Naive thymus-derived CD8-positive, alpha-beta T cell (primary cell): ENCODE data around the gene SEMA4C. TPM values are rescaled to one million over a fixed set of nuclear protein-coding genes. Genes with fewer than 3 reads are reported as not detected.

Source experiments
- ATAC-seq, 2 donors: fragments of 150-1000 bp; cut with Tn5 transposase in 1 of 2; sonication (Bioruptor Pico), chemical (Tn5 transposase) in 1 of 2; 1 replicate in 1 of 2; 2 replicates in 1 of 2; pipeline ENCODE4 v1.10.0; 2021; ENCODE audit warnings: mild to moderate bottlenecking in 2 of 2, moderate library complexity in 2 of 2
- POLR2A ChIA-PET: fragments of 350-600 bp; sonication (Branson Sonifier 250); formaldehyde crosslinking; loops from one replicate; lab custom pipeline; 2021; ENCODE audit warnings: antibody characterized with exemption; lab: Charles Lee
- DNase-seq, 10 donors: peaks; one replicate each; pipeline versions ENCODE4 v3.0.0 to v3.0.0-alpha.2; 2020 to 2022
- H3K27ac Mint-ChIP-seq, 10 donors: one replicate each; pipeline ENCODE4 v1.8.0; 2020 to 2022; ENCODE audit warnings: mild to moderate bottlenecking in 10 of 10, mixed read lengths in 10 of 10, moderate library complexity in 4 of 10, inconsistent platforms in 1 of 10
- H3K27me3 Mint-ChIP-seq, 5 donors: one replicate each; pipeline ENCODE4 v1.8.0; 2021 to 2022; ENCODE audit warnings: mixed read lengths in 5 of 5
- H3K36me3 Mint-ChIP-seq, 3 donors: one replicate each; pipeline ENCODE4 v1.8.0; 2020 to 2022; ENCODE audit warnings: mixed read lengths in 3 of 3, mild to moderate bottlenecking in 2 of 3, inconsistent platforms in 1 of 3
- H3K4me1 Mint-ChIP-seq, 4 donors: one replicate each; pipeline ENCODE4 v1.8.0; 2021 to 2022; ENCODE audit warnings: mixed read lengths in 4 of 4
- H3K4me3 Mint-ChIP-seq, 10 donors: one replicate each; pipeline ENCODE4 v1.8.0; 2020 to 2022; ENCODE audit warnings: mild to moderate bottlenecking in 10 of 10, mixed read lengths in 10 of 10, moderate library complexity in 6 of 10, inconsistent platforms in 1 of 10
- H3K9me3 Mint-ChIP-seq, 9 donors: one replicate each; pipeline ENCODE4 v1.8.0; 2020 to 2022; ENCODE audit warnings: mixed read lengths in 9 of 9, mild to moderate bottlenecking in 3 of 9, inconsistent platforms in 1 of 9, moderate library complexity in 1 of 9
- polyA plus RNA-seq, 3 donors: library from polyadenylated mRNA; unstranded; fragments of 300-500 nt; fragmentation: Illumina TruSeq; gene quantifications; one replicate each; pipeline ENCODE4 v1.2.3, GENCODE V29; 2021
- total RNA-seq, 8 experiments: library from RNA in 2 of 8; stranded (reverse) in 2 of 8; gene quantifications; one replicate each; pipeline ENCODE4 v1.2.3 and lab custom pipeline; 2021 to 2026

Gene SEMA4C
- total and polyA plus RNA-seq, 5 experiments from 2014 or later = 1.9 to 38.6 (median 2.8) TPM

DNA sequence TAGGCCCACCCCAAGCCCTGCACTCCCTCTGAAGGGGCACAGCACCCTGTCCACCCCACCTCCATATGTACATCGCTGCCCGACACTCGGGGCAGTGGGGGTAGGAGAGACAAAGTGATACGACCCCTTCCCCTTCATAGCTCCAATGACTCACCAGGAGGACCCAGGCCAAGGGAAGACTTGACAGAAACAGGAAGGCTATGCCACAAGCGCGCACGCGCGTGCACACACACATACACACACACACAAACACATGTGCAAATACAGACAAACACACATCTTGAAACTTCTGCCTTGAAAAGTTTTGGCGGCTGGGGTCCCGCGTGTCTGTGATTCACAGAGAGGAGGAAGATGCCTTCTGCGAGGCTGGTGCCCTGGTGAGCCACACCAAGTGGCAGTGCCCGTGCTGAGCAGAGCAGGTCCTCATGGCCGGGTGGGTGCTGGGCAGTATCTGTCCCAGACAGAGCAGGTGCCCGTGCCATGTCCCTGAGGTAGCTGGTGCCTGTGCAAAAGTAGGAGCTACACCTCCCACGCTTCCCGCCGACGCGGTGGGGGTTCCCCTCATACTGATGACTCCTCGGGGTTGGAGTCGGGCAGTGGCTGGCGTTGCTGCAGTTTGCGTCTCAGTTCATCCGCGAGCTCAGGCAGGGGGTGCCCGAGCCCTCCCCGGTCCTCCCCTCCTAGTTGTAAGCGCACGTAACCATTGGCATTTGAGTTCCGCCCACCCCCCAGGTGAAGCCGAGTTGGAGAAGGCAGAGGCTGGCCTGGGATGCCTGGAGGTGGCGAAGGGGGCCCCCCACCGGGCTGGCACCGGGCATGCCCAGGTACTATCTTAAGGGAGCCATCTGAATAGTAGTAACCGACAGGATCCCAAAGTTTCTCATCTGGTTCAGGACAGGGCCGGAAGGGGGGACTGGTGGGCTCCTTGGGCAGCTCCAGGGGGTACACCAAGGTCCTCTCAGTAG lies 9.5 kb downstream of the SEMA4C start:
- peaks cover 23 to 46% (median 44%) of the 10 kb centered on the region in 4 donors for H3K4me1 Mint-ChIP-seq
- peak overlapping the region in 6 of 10 donors; percentile 1 to 72 (median 42) for H3K4me3 Mint-ChIP-seq
- H3K9me3 Mint-ChIP-seq = no peaks in the 10 kb centered on the region
- H3K27me3 Mint-ChIP-seq = no peaks in the 10 kb centered on the region
- ATAC-seq (no peak), DNase-seq (peak in 2 of 10 donors; percentile 43 to 67)
- POLR2A ChIA-PET = interaction anchor here (1.2 to 4.1 kb wide), 6 partner anchors 8 to 93 kb away, joined by 3 to 24 read pairs (median 6); no protein-coding TSS in a partner anchor
- peaks cover 0 to 32% (median 3%) of the 10 kb centered on the region in 3 donors for H3K36me3 Mint-ChIP-seq
- H3K27ac Mint-ChIP-seq = peak overlapping the region; percentile 29 to 84 (median 58)

GRCh38 chr2:96859681-96860064 lies 10.2 kb downstream of the SEMA4C start:
- no peaks in the 10 kb centered on the region for H3K27me3 Mint-ChIP-seq
- POLR2A ChIA-PET = interaction anchor here (1.2 to 4.1 kb wide), 5 partner anchors 9 to 94 kb away, joined by 3 to 24 read pairs (median 7); no protein-coding TSS in a partner anchor
- H3K36me3 Mint-ChIP-seq = peaks cover 0 to 34% (median 6%) of the 10 kb centered on the region in 3 donors
- H3K4me1 Mint-ChIP-seq = peaks cover 26 to 51% (median 49%) of the 10 kb centered on the region in 4 donors
- H3K27ac Mint-ChIP-seq = peak overlapping the region; percentile 29 to 87 (median 72)
- ATAC-seq = no peak
- DNase-seq = no peak
- no peaks in the 10 kb centered on the region for H3K9me3 Mint-ChIP-seq
- H3K4me3 Mint-ChIP-seq = peak overlapping the region in 9 of 10 donors; percentile 40 to 90 (median 76)

- Mint-ChIP-seq H3K4me3 (peak overlapping the region; percentile 58 to 92 (median 86)), H3K4me1 (peaks cover 26 to 54% (median 52%) of the 10 kb centered on the region in 4 donors), H3K27me3 (no peaks in the 10 kb centered on the region), H3K9me3 (no peaks in the 10 kb centered on the region), H3K27ac (peak overlapping the region in 9 of 10 donors; percentile 48 to 94 (median 77)), H3K36me3 (peaks cover 0 to 34% (median 7%) of the 10 kb centered on the region in 3 donors)
- POLR2A ChIA-PET = interaction anchor here (1.2 to 4.1 kb wide), 10 partner anchors 9 to 103 kb away, joined by 4 to 75 read pairs (median 22); partner anchors contain the start of gene CNNM3
- no peak for ATAC-seq
- no peak for DNase-seq
Measured at GRCh38 chr2:96859099-96859649, 10.7 kb downstream of the SEMA4C start.

DNA sequence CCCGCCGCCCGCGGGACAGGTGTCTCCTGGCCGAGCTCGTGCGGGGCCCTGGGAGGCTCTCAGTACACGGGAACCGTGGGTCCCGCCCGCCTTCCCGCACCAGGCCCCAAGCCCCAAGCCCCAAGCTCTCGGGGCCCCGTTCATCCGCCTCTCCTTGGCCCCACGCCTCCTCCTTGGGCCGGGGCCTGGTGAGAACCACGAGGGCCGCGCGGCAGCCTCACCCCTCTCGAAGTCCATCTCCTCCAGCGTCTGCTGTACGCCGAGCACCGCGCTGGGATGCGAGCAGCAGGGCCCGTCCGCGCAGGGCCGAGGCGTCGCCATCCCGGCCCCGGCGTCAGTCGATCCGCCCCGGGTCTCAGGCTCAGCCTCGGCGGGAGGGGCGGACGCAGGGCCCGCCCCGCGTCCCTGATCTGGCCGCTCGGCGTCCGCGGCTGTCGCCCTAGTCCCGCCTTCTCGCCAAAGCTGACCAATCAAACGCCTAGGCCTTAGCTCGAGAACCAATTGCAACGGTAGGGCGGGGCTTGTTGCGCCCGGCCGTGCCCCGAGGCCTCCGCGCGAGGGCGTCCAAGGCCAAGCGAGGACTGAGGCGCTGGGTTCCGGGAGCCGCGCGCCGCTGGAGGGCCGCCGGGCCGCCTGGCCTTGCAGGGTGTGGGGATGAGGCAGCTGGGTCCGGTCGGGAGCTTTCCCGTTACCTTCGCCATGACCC lies 12.1 kb downstream of the SEMA4C start, which contains the start of gene ANKRD39:
TSS of gene ANKRD39 (minus strand) at position 350 of the 706 bp plus-strand sequence. CDS start at position 321, 29 bp downstream.
- Mint-ChIP-seq H3K4me3 (peak within 1 kb of the TSS; percentile 72 to 92 (median 90)), H3K27me3 (no peaks in the 10 kb centered on the region), H3K9me3 (no peaks in the 10 kb centered on the region), H3K36me3 (peaks cover 0 to 41% (median 15%) of the 10 kb centered on the region in 3 donors), H3K4me1 (peaks cover 23 to 50% (median 47%) of the 10 kb centered on the region in 4 donors), H3K27ac (peak within 1 kb of the TSS; percentile 57 to 94 (median 86))
- ATAC-seq = peak; percentile 89 to 92
- DNase-seq = peak; percentile 95 to 99 (median 98)
- POLR2A ChIA-PET = interaction anchor here (0.6 to 4.1 kb wide), 29 partner anchors 9 to 321 kb away, joined by 3 to 75 read pairs (median 6); partner anchors contain the start of genes ANKRD23, ANKRD36 and CNNM3

GRCh38 chr2:96856776-96857666 lies 12.9 kb downstream of the SEMA4C start:
- peaks cover 0 to 42% (median 16%) of the 10 kb centered on the region in 3 donors for H3K36me3 Mint-ChIP-seq
- no peaks in the 10 kb centered on the region for H3K9me3 Mint-ChIP-seq
- H3K4me1 Mint-ChIP-seq = peaks cover 23 to 48% (median 46%) of the 10 kb centered on the region in 4 donors
- no peaks in the 10 kb centered on the region for H3K27me3 Mint-ChIP-seq
- ATAC-seq (peak in 1 of 2 donors; percentile 2), DNase-seq (peak in 5 of 10 donors; percentile 21 to 72 (median 39))
- H3K4me3 Mint-ChIP-seq = peak overlapping the region; percentile 72 to 92 (median 90)
- H3K27ac Mint-ChIP-seq = peak overlapping the region; percentile 57 to 94 (median 84)
- POLR2A ChIA-PET = interaction anchor here (0.6 to 4.1 kb wide), 24 partner anchors 8 to 320 kb away, joined by 3 to 75 read pairs (median 10); partner anchors contain the start of genes ANKRD23, ANKRD36 and CNNM3

DNA sequence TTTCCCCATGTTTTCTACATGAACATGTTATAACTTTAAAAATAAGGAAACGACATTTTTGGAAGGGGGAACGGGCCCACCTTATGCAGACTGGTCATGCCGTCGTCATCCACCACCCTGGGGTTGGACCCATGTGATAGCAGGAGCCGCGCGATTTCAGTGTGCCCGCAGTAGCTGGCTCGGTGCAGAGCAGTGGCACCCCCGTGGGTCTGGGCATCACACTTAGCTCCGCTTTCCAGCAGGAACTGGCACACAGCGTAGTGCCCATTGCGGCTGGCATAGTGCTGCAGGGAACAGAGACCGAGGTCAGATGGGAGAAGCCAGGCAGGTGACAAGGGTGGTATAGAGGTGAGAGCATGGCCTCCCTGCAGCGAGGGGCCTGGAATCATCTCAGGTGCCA lies 16.6 kb downstream of the SEMA4C start:
- Mint-ChIP-seq H3K9me3 (no peaks in the 10 kb centered on the region), H3K27me3 (no peaks in the 10 kb centered on the region), H3K36me3 (peaks cover 0 to 59% (median 24%) of the 10 kb centered on the region in 3 donors), H3K4me1 (peaks cover 17 to 27% (median 24%) of the 10 kb centered on the region in 4 donors), H3K4me3 (no peak overlapping the region), H3K27ac (no peak overlapping the region)
- POLR2A ChIA-PET = interaction anchor here (2.0 to 3.4 kb wide), 2 partner anchors 14 to 110 kb away, joined by 5 to 14 read pairs; no protein-coding TSS in a partner anchor
- DNase-seq (no peak), ATAC-seq (no peak)

- Mint-ChIP-seq H3K4me1 (peaks cover 17 to 27% (median 23%) of the 10 kb centered on the region in 4 donors), H3K36me3 (peaks cover 0 to 66% (median 28%) of the 10 kb centered on the region in 3 donors), H3K4me3 (no peak overlapping the region), H3K27ac (peak overlapping the region in 1 of 10 donors; percentile 22), H3K9me3 (no peaks in the 10 kb centered on the region), H3K27me3 (no peaks in the 10 kb centered on the region)
- POLR2A ChIA-PET = interaction anchor here (1.2 to 3.4 kb wide), 4 partner anchors 13 to 110 kb away, joined by 4 to 14 read pairs (median 5); partner anchors contain the start of gene CNNM3
- DNase-seq = no peak
- no peak for ATAC-seq
Measured at GRCh38 chr2:96852667-96853066, 17.2 kb downstream of the SEMA4C start.

DNA sequence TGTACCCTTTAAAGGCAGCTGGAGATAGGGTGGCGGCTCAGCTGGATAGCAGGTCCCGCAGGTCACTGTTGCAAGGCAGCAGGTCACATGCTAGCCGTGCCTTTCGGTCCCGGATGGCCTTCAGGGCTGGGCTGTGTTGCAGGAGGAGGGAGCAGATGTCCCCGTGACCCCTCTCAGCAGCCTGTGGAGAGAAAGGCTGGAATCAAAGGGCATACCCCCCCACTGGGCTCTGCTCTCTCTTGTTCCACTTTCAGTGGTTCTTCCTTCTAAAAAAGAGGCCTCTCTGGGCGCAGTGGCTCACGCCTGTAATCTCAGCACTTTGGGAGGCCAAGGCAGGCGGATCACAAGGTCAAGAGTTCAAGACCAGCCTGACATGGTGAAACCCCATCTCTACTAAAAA lies 21.6 kb downstream of the SEMA4C start:
- no peak overlapping the region for H3K27ac Mint-ChIP-seq
- POLR2A ChIA-PET = interaction anchor here (0.9 to 1.3 kb wide), 2 partner anchors 9 kb away, joined by 3 read pairs; no protein-coding TSS in a partner anchor

GRCh38 chr2:96847586-96847985 lies 22.3 kb downstream of the SEMA4C start:
- peaks cover 0 to 55% (median 21%) of the 10 kb centered on the region in 3 donors for H3K36me3 Mint-ChIP-seq
- POLR2A ChIA-PET = interaction anchor here (0.7 to 1.3 kb wide), 2 partner anchors 9 to 153 kb away, joined by 3 to 7 read pairs; no protein-coding TSS in a partner anchor
- DNase-seq = no peak
- no peaks in the 10 kb centered on the region for H3K27me3 Mint-ChIP-seq
- H3K27ac Mint-ChIP-seq = peak overlapping the region in 1 of 10 donors; percentile 80
- H3K4me3 Mint-ChIP-seq = no peak overlapping the region
- no peak for ATAC-seq
- peaks cover 0 to 4% (median 4%) of the 10 kb centered on the region in 4 donors for H3K4me1 Mint-ChIP-seq
- no peaks in the 10 kb centered on the region for H3K9me3 Mint-ChIP-seq

More for the DNA sequence above, 21.6 kb downstream of the SEMA4C start:
- Mint-ChIP-seq H3K4me3 (no peak overlapping the region), H3K27me3 (no peaks in the 10 kb centered on the region), H3K4me1 (peaks cover 0 to 3% (median 2%) of the 10 kb centered on the region in 4 donors), H3K36me3 (peaks cover 0 to 62% (median 27%) of the 10 kb centered on the region in 3 donors), H3K9me3 (no peaks in the 10 kb centered on the region)
- no peak for DNase-seq
- ATAC-seq = no peak

DNA sequence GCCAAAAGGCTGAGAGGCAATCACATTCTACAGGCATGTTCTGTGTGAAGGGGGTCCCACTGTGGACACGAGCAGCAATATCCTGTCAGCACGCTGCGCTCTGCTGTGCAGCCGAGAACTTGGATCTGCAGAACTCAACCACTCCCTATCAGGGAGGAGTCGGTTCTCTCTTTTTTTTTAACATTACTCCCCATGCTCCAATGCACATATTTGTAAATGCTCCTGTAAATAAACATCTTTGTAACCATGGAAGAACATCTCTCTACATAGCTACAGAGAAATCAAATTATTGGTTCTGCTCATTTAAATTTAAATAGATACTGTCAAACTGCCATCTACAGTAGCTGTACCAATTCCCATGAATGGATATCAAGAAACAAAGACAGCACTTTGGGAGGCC lies 23.1 kb downstream of the SEMA4C start:
- H3K4me1 Mint-ChIP-seq = peaks cover 0 to 6% (median 5%) of the 10 kb centered on the region in 4 donors
- POLR2A ChIA-PET = interaction anchor here (0.6 to 1.3 kb wide), 2 partner anchors 10 to 73 kb away, joined by 3 to 4 read pairs; no protein-coding TSS in a partner anchor

More for the DNA sequence above, 23.1 kb downstream of the SEMA4C start:
- Mint-ChIP-seq H3K9me3 (no peaks in the 10 kb centered on the region), H3K27me3 (no peaks in the 10 kb centered on the region), H3K36me3 (peaks cover 0 to 49% (median 19%) of the 10 kb centered on the region in 3 donors), H3K4me3 (no peak overlapping the region), H3K27ac (no peak overlapping the region)
- ATAC-seq (no peak), DNase-seq (no peak)
